GM21528 (cell line): ENCODE data around the gene OTOA.
"Not testable (repeated sequence)": the region's sequence is repeated elsewhere in the genome, so short reads cannot be mapped to it uniquely, and the experiment has no call there.

ENCODE experiments used
- ATAC-seq: cut with Tn5 transposase; IDR thresholded peaks from one replicate; pipeline ENCODE4 v1.9.1; 2021; ENCODE audit warnings: mild to moderate bottlenecking, moderate library complexity; ENCODE audit not compliant: unreplicated experiment, low FRiP score

Gene OTOA

DNA sequence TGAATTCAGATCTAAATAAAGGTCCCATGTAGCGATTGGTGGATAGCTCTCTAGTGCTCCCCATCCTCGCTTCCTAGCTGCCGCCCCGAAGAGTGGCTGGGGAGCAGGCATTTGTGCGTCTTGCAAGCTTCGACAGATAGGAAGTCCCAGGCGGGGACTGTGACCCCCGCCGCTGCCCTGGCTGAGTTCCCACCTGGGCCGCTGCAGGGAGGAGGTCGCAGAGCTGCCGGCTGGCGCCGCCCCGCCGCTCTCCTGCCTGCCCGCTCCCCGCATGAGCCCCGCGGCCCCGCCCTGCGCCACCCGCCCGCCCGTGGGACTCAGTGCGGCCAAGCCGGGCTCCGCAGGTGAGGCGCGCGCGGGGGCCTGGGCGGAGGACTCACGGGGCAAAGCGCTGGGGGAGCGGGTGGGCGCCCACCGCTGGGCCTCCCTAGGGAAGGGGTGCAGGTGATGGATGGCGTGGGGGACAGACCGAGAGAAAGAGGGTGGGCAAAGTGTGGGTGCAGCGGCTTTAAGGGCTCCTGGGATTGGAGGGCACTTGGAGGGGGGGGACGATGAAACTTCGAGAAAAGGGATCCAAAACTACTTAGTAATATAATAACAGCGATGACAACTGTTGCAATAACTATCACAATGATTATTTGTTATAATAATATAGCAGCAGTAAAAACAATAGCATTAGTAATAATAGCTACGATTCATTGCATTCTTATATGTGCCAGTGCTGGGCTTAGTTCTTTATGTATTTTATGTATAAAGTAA, at the start of gene OTOA:
Gene OTOA, plus strand, starts transcription at position 80 of the 759 bp plus-strand sequence. CDS start 14,547 bp downstream, outside the sequence.
- ATAC-seq: no peak

DNA sequence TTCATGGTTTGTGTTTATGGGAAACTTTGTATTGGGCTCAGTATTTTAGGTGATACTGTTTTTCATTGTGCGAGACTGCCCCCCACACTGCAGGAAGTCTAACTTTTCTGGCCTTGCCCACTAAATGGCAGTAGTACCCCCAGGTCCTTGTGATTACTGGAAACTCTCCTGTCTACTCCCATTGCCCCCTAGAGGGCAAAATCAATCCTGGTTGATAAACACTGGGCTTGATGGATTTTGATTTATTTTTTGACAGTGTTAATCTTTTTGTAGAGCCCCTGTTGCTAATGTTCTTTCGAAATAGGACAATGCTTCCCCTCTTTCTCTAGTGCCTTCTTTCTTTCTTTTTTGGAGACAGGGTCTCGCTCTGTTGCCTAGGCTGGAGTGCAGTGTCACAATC, 48.9 kb upstream of the OTOA start:
- ATAC-seq: no peak

DNA sequence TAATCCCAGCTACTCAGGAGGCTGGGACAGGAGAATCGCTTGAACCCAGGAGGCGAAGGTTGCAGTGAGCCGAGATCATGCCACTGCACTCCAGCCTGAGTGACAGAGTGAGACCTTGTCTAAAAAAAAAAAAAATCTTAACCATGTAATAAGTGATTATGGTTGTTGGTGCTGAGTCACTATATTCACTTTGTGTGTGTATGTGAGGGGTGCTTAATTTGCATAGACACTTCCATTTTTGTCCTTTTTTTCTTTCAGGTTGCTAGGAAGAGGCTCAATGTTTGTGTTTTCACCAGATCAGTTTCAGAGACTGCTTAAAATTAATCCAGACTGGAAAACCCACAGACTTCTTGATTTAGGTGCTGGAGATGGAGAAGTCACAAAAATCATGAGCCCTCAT, 46.2 kb upstream of the OTOA start:
- no peak for ATAC-seq

DNA sequence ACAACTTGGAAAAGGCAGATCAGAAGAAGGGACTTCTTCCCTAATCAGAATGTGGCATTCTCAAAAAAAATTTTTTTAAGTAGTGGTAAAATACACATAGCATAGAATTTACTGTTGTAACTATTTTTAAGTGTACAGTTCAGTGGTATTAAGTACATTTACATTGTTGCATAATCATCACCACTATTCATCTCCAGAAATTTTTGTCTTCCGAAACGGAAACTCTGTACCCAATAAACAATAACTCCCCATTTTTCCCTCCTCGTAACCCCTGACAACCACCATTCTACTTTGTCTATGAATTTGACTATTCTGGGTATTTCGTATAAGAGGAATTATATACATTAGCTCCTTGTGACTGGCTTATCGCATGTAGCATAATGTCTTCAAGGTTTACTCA, 45.5 kb upstream of the OTOA start:
- ATAC-seq: no peak

DNA sequence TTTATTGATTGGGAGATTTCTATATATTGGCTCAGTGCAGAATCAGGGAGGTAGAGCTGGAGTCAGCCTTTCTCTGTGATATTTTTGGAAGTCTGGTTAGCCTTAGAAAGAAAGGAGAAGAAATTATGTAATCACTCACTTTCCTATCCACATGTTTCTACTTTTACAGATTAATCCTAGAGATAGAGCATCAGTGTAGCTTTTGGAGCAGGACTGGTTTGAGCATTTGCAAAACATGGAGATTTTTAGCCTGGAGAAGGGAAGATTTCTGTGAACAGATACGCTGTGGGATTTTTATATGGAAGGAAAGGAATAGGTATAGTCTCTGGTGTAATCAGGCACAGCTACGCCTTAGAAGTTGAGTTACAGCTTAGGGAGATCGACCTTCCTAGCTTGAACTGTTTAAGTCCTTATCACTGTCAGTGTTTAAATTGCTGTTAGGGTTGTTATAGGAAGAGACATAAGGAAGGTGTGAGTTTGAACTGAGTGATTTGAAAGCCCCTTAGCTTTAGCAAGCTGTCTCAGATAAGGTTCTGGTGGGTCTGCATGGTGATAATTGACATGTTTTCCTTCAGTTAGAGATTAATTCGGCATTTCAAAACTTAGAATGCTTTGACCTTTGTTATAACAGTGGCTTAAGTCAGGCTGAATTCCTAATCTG, 43.9 kb upstream of the OTOA start:
- no peak for ATAC-seq

DNA sequence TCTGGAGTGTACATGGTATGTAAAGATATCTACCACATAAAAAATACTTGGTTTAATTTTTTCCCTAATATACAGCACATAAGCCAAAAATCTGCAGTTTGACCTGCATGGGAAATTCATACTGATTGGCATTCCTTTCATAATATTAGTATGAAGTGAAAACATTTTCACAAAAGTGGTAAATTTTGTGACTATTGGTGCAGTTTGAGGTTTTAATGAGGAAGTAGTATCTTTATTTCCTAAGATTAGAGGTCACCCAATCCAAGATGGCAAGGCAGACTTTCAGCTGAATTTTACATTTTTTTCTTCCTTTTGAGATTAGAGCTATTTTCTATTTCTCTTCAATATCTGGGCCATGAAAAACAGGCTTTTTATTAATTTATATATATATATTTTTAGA, 43.2 kb upstream of the OTOA start:
- no peak for ATAC-seq

DNA sequence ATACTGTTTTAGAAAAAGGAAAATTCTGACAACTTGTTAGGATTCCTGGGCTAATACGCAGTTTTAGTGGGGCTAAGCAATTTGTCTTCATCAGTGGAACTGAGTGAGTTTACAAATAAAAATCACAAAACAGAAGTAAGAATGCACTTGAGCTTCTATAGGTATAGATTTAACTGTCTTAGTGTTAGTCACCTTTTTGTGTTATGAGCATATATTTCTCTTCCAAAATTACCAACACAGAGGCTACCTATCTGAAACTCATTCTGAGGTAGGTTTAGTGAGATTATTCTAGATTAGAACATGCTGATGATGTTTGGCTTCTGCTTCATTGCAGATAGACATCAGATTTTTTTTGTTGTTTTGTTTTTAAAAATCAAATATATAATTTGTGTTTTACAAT, 41.2 kb upstream of the OTOA start:
- ATAC-seq: no peak

DNA sequence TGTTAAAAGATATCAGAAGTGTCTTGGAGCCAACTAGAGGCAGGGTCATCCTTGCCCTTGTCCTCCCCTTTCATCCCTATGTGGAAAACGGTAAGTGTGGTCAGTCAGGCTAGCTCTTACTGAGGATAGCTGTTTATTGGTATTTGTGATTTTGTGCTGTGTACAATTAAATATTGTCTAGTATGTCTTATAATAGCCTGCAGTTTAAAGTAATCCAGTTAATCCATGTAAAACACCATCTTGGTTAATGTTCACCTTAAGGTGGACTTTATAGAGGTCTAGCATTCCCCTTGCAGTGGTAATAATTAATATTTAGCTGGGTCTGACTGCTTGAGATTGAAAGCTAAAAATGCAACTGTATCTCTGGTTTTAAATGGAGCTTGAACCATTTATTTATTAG, 38.7 kb upstream of the OTOA start:
- ATAC-seq: no peak

DNA sequence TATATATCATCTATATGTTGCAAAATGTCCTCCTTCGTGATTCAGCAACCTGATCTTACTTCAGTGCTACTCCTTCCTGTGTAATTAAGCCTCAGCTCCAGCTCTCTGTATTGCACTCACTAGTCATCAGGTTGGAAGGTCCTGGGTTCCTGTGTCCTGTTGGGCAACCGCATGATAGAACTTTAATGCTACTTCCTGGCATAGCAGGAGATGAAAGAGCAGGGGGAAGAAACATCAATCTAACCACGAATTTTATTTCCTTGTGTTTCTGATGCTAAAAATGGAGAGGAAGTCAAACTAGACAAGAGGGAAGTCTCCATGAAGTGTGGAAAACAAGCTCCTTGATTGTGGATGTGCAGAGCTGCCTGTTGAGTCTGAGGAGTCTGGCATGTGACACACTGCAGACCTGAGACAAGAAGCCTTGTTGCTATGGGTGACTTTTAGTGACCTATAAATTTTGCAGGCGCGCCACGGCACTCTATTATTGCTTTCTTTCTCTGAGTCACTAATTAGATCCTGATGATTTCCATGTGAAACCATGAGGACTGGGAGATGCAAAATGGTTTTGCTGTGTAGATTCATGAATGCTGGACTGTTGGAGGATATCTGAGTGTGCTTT, 37.0 kb upstream of the OTOA start:
- no peak for ATAC-seq

DNA sequence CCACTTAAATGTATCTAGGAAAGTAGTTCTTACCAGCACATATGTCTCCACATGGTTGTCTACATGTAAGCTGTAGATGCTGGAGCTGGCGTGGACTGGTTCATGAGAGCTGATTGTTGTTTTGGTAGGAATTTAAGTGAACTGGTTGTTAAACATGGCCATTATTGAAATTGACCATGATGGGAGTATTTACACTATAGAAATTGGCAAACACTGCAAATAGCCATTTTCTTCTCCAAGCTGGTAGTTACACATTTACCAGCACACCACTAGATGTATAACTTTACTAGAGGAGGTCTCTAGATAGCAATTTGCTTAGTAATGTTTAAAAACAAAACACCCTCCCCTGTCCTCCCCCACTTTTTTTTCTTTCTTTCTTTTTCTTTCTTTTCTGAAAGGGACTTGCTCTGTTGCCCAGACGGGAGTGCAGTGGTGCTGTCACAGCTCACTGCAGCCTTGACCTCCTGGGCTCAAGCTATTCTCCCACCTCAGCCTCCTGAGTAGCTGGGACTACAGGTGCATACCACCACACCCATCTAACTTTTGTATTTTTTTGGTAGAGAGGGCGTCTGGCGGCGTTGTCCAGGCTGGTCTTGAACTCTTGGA, 35.5 kb upstream of the OTOA start:
- ATAC-seq: no peak

DNA sequence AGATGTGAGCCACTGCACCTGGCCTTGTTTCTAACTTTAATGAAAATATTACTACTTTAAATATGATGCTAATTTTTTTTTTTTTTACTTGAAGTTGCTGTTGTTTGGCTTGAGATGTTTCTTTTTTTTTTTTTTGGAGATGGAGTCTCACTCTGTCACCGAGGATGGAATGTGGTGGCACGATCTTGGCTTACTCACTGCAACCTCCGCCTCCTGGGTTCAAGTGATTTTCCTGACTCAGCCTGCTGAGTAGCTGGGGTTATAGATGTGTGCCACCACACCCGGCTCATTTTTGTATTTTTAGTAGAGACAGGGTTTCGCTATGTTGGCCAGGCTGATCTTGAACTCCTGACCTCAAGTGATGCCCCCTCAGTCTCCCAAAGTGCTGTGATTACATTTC, 35.0 kb upstream of the OTOA start:
- no peak for ATAC-seq

DNA sequence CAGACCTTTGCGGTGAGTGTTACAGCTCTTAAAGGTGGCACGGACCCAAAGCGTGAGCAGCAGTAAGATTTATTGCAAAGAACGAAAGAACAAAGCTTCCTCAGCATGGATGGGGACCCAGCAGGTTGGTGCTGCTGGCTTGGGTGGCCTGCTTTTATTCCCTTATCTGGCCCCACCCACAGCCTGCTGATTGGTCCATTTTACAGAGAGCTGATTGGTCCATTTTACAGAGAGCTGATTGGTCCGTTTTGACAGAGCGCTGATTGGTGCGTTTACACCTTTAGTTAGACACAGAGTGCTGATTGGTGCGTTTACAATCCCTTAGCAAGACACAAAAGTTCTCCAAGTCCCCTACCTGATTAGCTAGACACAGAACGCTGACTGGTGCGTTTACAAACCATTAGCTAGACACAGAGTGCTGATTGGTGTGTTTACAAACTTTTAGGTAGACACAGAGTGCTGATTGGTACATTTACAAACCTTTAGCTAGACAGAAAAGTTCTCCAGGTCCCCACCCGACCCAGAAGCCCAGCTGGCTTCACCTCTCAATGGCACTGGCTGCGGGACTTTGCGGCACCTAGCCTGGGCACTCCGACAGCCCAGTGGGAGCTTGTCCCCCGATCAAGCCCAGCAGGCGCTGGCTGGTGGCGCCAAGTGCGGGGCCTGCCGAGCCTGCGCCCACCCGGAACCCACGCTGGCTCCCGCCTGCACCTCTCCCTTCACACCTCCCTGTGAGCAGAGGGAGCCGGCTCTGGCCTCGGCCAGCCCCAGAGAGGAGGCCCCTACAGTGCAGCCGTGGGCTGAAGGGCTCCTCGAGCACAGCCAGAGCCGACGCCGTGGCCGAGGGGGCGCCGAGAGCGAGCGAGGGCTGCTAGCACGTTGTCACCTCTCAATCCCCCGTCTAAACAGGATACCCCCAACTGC, 33.9 kb upstream of the OTOA start:
- ATAC-seq: not testable (repeated sequence)

DNA sequence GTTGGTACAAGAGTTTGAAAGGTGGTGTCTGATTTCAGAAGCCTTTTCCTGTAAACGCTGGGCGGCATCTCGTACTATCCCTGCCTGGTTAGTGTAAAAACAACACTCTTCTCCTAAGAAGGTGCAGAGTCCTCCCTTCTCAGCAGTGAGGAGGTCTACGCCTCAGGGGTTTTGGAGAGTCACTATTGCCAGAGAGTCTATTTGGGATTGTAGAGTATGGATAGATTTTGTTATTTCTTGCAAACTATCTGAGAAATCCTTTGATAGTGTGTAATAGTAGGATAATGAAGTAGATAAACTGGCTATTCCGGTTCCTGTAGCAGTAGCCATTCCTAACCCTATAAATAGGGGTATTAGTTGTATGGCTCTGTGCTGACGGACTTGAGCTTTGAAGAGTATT, 32.9 kb upstream of the OTOA start:
- not testable (repeated sequence) for ATAC-seq

DNA sequence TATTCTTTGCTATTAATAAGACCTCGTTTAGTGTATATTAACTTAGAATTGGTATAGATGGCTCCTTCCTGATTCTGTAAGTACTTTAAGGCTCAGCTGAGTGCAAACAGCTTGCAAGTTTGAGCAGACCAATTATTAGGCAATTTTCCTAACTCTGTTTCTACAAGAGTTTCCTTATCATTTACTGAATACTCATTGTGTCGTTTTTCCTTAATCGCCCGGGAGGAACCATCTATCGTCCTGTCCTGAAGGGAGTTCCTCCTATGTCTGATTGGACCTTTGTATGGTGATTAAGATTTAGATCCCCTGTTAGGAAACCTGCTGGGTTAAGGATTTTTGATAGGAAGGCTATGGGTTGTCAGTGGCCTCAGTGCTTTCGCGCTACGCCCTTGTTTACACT, 32.4 kb upstream of the OTOA start:
- not testable (repeated sequence) for ATAC-seq

DNA sequence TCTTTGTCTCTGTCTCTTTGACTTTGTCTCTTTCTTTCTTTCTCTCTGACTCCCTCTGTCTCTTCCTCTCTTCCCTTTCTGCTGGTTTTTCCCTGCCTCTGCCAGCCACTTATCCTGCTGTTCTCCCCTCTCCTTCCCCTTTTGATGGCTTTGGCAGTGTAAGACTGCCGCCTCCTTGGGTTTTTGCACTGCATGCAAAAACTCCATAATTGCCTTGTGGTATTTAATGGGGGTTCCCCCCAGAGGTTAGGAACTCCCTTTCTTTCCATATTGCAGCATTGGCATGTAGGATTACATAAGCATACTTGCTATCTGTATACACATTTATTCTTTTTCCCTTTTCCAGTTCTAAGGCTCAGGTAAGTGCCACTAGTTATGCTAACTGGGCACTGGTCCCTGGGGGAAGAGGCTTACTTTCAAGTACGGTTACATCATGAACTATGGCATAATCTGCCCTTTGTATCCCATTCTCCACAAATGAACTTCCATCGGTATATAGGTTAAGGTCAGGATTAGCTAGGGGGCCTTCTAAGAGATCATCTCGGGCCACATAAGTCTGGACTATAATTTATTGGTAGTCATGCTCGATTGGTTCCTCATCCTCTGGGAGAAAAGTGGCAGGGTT, 31.7 kb upstream of the OTOA start:
- ATAC-seq: not testable (repeated sequence)

DNA sequence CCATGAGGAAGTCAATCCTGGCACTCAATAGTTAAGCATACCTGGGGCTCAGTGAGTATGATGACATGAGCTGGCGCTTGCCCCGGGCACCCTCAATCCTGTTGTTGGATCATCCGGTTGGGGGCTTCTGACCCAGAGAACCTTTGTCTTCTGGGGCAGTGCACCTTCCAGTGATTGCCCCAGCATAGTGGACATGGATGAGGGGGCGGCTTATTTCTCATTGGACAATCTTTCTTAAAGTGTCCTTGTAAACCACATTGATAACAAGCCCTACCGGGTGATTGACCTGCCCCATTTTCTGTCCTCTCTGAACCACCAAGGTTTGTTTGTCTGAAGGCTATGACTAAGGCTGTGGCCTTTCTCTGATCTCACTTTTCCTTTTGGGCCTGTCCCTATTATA, 29.6 kb upstream of the OTOA start:
- no peak for ATAC-seq

DNA sequence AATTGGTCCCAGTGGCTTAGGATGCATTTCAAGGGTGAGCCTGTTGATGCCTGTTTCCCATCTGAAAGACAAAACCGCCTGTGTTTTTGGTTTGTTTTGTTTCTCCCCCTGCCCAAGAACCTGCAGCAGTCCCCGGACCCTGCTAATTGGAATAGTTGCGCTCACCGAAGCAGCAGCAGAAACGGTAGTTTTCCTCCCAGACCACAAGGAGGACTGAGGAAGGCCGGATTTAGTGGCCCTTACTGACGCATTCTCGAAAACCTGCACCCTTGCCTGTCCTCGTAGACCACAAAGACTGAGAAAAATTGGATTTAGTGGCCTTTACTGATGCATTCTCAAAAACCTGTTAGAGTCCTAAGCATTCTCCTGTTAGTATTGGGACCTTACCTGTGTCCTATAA, 28.1 kb upstream of the OTOA start:
- ATAC-seq: not testable (repeated sequence)

DNA sequence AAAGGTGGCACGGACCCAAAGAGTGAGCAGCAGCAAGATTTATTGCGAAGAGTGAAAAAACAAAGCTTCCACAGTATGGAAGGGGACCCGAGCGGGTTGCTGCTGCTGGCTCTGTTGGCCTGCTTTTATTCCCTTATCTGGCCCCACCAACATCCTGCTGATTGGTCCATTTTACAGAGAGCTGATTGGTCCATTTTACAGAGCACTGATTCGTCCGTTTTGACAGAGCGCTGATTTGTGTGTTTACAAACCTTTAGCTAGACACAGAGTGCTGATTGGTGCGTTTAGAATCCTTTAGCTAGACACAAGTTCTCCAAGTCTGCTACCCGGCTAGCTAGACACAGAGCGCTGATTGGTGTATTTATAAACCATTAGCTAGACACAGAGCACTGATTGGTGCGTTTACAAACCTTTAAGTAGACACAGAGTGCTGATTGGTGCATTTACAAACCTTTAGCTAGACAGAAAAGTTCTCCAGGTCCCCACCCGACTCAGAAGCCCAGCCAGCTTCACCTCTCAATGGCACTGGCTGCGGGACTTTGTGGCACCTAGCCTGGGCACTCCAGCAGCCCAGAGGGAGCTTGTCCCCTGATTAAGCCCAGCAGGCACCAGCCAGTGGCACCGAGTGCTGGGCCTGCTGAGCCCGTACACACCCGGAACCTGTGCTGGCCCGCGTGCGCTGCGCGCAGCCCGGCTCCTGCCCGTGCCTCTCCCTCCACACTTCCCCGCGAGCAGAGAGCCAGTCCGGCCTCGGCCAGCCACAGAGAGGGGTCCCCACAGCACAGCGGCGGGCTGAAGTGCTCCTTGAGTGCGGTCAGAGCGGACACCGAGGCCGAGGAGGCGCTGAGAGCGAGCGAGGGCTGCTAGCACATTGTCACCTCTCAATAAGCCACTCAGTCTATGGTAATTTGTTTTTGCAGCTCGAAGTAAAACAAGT, 26.5 kb upstream of the OTOA start:
- no peak for ATAC-seq

DNA sequence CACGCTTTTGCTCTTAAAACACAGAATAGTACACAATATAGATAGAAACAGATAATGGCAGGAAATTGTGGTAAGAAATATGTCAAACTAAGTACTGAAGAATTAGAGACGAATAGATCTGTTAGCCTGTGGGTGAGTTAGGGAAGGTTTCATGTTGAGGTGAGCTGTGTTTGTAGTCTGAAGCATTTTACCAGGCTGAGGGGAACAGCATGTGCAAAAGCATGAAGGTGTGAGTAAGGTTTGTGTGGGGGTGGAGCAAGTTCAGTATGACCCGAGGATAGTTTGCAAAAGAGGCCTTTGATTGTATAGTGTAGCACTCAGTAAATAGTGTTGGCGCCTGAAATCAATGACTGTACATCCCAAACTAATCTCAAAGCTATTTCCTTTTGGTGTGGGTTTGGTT, 25.2 kb upstream of the OTOA start:
- ATAC-seq: no peak
